SK-N-SH treated with all-trans-retinoic acid at 6 μM for 48 hours (cell line): Measurements from ENCODE around the gene TMEM141.

ENCODE experiments used
- ATAC-seq: fragments of 200-7000 bp; cut with Tn5 transposase; 3 replicates; pipeline ENCODE4 v1.9.1; 2020; ENCODE audit warnings: mild to moderate bottlenecking, moderate library complexity
- ARNTL ChIP-seq: fragments of 450-650 bp; formaldehyde crosslinking; IDR thresholded peaks from 2 replicates; pipeline ENCODE4 v1.5.0; 2020; ENCODE audit warnings: low read depth, mild to moderate bottlenecking, moderate library complexity, borderline replicate concordance
- CREB5 ChIP-seq: fragments of 250-450 bp; sonication (Bioruptor Pico); IDR thresholded peaks from 2 replicates; pipeline ENCODE4 v1.5.1; 2020; ENCODE audit warnings: low read depth, mild to moderate bottlenecking, moderate library complexity
- CSDC2 ChIP-seq: fragments of 250-450 bp; sonication (Bioruptor Pico); IDR thresholded peaks from 2 replicates; pipeline ENCODE4 v1.5.0; 2020; ENCODE audit warnings: mild to moderate bottlenecking, moderate library complexity
- CSRNP3 ChIP-seq: fragments of 250-450 bp; sonication (Bioruptor Pico); IDR thresholded peaks from 2 replicates; pipeline ENCODE4 v1.5.1; 2021; ENCODE audit warnings: mild to moderate bottlenecking, moderate library complexity
- ESRRG ChIP-seq: fragments of 250-450 bp; sonication (Bioruptor Pico); IDR thresholded peaks from 2 replicates; pipeline ENCODE4 v1.6.1; 2021; ENCODE audit warnings: mild to moderate bottlenecking
- GLIS3 ChIP-seq: fragments of 250-450 bp; sonication (Bioruptor Pico); IDR thresholded peaks from 2 replicates; pipeline ENCODE4 v1.5.0; 2020; ENCODE audit warnings: mild to moderate bottlenecking, moderate library complexity
- ISL1 ChIP-seq: fragments of 250-450 bp; sonication (Bioruptor Pico); IDR thresholded peaks from 2 replicates; pipeline ENCODE4 v2.1.2; 2022; ENCODE audit warnings: mild to moderate bottlenecking, moderate library complexity
- OSR1 ChIP-seq: fragments of 250-450 bp; sonication (Bioruptor Pico); IDR thresholded peaks from 2 replicates; pipeline ENCODE4 v1.8.0; 2022; ENCODE audit warnings: moderate library complexity, mild to moderate bottlenecking, inconsistent platforms
- PATZ1 ChIP-seq: fragments of 250-450 bp; sonication (Bioruptor Pico); IDR thresholded peaks from 2 replicates; pipeline ENCODE4 v1.8.0; 2020; ENCODE audit warnings: mild to moderate bottlenecking, moderate library complexity, borderline replicate concordance
- POU6F1 ChIP-seq: fragments of 250-450 bp; sonication (Bioruptor Pico); IDR thresholded peaks from 2 replicates; pipeline ENCODE4 v1.8.0; 2021; ENCODE audit warnings: low read depth, mild to moderate bottlenecking, moderate library complexity, borderline replicate concordance
- RARB ChIP-seq: fragments of 250-450 bp; sonication (Bioruptor Pico); IDR thresholded peaks from 2 replicates; pipeline ENCODE4 v1.8.0; 2021; ENCODE audit warnings: mild to moderate bottlenecking, moderate library complexity
- TCF4 ChIP-seq: fragments of 250-450 bp; sonication (Bioruptor Pico); IDR thresholded peaks from 2 replicates; pipeline ENCODE4 v1.8.0; 2021; ENCODE audit warnings: mild to moderate bottlenecking, moderate library complexity, borderline replicate concordance
- TOX ChIP-seq: fragments of 250-450 bp; sonication (Bioruptor Pico); IDR thresholded peaks from 2 replicates; pipeline ENCODE4 v1.8.0; 2021; ENCODE audit warnings: mild to moderate bottlenecking, moderate library complexity, borderline replicate concordance
- TSHZ2 ChIP-seq: fragments of 250-450 bp; sonication (Bioruptor Pico); IDR thresholded peaks from 2 replicates; pipeline ENCODE4 v1.5.0; 2020; ENCODE audit warnings: mild to moderate bottlenecking, moderate library complexity
- ZC3H10 ChIP-seq: fragments of 250-450 bp; sonication (Bioruptor Pico); IDR thresholded peaks from 2 replicates; pipeline ENCODE4 v1.5.1; 2021; ENCODE audit warnings: mild to moderate bottlenecking, moderate library complexity
- ZFP3 ChIP-seq: fragments of 250-450 bp; sonication (Bioruptor Pico); IDR thresholded peaks from 2 replicates; pipeline ENCODE4 v1.5.0; 2020; ENCODE audit warnings: mild to moderate bottlenecking, moderate library complexity
- ZFP30 ChIP-seq: fragments of 450-650 bp; formaldehyde crosslinking; IDR thresholded peaks from 2 replicates; pipeline ENCODE4 v1.5.0; 2022; ENCODE audit warnings: mild to moderate bottlenecking, moderate library complexity
- ZNF565 ChIP-seq: fragments of 450-650 bp; formaldehyde crosslinking; conservative IDR thresholded peaks from 2 replicates; pipeline ENCODE4 v1.5.0; 2020; ENCODE audit warnings: low read depth, mild to moderate bottlenecking, moderate library complexity
- ZNF70 ChIP-seq: fragments of 450-650 bp; formaldehyde crosslinking; IDR thresholded peaks from 2 replicates; pipeline ENCODE4 v1.5.0; 2020; ENCODE audit warnings: mild to moderate bottlenecking, moderate library complexity

Gene TMEM141

GRCh38 chr9:136790640-136791515, at the start of gene TMEM141:
Gene TMEM141 (plus strand): TSS chr9:136791344. CDS start chr9:136791371, 27 bp downstream.
- no peak for TF ChIP-seq TSHZ2 (CRISPR knock-in tag)
- TF ChIP-seq GLIS3 (CRISPR knock-in tag), result no peak
- no peak for TF ChIP-seq ZFP30 (CRISPR knock-in tag)
- no peak for TF ChIP-seq ZNF565 (CRISPR knock-in tag)
- no peak for TF ChIP-seq CREB5 (CRISPR knock-in tag)
- no peak for TF ChIP-seq POU6F1 (CRISPR knock-in tag)
- no peak for TF ChIP-seq PATZ1 (CRISPR knock-in tag)
- TF ChIP-seq ESRRG (CRISPR knock-in tag), result no peak
- no peak for TF ChIP-seq TOX
- no peak for TF ChIP-seq ARNTL (CRISPR knock-in tag)
- TF ChIP-seq ZNF70, result no peak
- no peak for TF ChIP-seq RARB (CRISPR knock-in tag)
- no peak for TF ChIP-seq OSR1 (CRISPR knock-in tag)
- TF ChIP-seq ZFP3 (CRISPR knock-in tag), result no peak
- peak; percentile 93 for ATAC-seq

GRCh38 chr9:136741883-136742571, 49.1 kb upstream of the TMEM141 start:
- ATAC-seq, result no peak
- TF ChIP-seq ARNTL (CRISPR knock-in tag) (no peak), ZNF70 (no peak), ZC3H10 (no peak), CSRNP3 (CRISPR knock-in tag) (no peak), POU6F1 (CRISPR knock-in tag) (no peak), ISL1 (CRISPR knock-in tag) (no peak), TCF4 (CRISPR knock-in tag) (no peak), OSR1 (CRISPR knock-in tag) (no peak), CSDC2 (CRISPR knock-in tag) (no peak), TOX (no peak), CREB5 (CRISPR knock-in tag) (no peak)
